Measurements from ENCODE around the gene OR11L1.

Gene OR11L1

GRCh38 chr1:247841796-247842195 lies at the start of gene OR11L1:
Gene OR11L1, minus strand, starts transcription at chr1:247841896. Its CDS starts 0 bp downstream, at chr1:247841896.
- in situ Hi-C loops (cut with HindIII; ENCODE audit: low sequenced_read_pairs): no loop called here

GRCh38 chr1:247884797-247885413 lies 43.2 kb upstream of the OR11L1 start:
- in situ Hi-C loops (cut with HindIII; ENCODE audit: low sequenced_read_pairs): no loop called here

GRCh38 chr1:247883346-247883745 lies 41.6 kb upstream of the OR11L1 start:
- in situ Hi-C loops (cut with HindIII; ENCODE audit: low sequenced_read_pairs): no loop called here

GRCh38 chr1:247865416-247865815 lies 23.7 kb upstream of the OR11L1 start:
- in situ Hi-C loops (cut with HindIII; ENCODE audit: low sequenced_read_pairs): no loop called here

GRCh38 chr1:247864644-247865043 lies 22.9 kb upstream of the OR11L1 start:
- in situ Hi-C loops (cut with HindIII; ENCODE audit: low sequenced_read_pairs): no loop called here

GRCh38 chr1:247862756-247863155 lies 21.1 kb upstream of the OR11L1 start:
- in situ Hi-C loops (cut with HindIII; ENCODE audit: low sequenced_read_pairs): no loop called here

GRCh38 chr1:247857985-247858619 lies 16.4 kb upstream of the OR11L1 start:
- in situ Hi-C loops (cut with HindIII; ENCODE audit: low sequenced_read_pairs): no loop called here

- in situ Hi-C loops (cut with HindIII; ENCODE audit: low sequenced_read_pairs): no loop called here
These were observed 15.6 kb upstream of the OR11L1 start, which contains the start of gene TRIM58 for GRCh38 chr1:247857069-247857984. Gene TRIM58, plus strand, starts transcription at chr1:247857187. Its CDS starts 60 bp downstream, at chr1:247857247.

GRCh38 chr1:247855911-247856310 lies 14.2 kb upstream of the OR11L1 start:
- in situ Hi-C loops (cut with HindIII; ENCODE audit: low sequenced_read_pairs): no loop called here

- in situ Hi-C loops (cut with HindIII; ENCODE audit: low sequenced_read_pairs): no loop called here
These were observed 13.3 kb upstream of the OR11L1 start for GRCh38 chr1:247854899-247855545.

- in situ Hi-C loops (cut with HindIII; ENCODE audit: low sequenced_read_pairs): no loop called here
These were observed 7.9 kb upstream of the OR11L1 start for GRCh38 chr1:247849616-247850015.

GRCh38 chr1:247848346-247848745 lies 6.7 kb upstream of the OR11L1 start:
- in situ Hi-C loops (cut with HindIII; ENCODE audit: low sequenced_read_pairs): no loop called here

- in situ Hi-C loops (cut with HindIII; ENCODE audit: low sequenced_read_pairs): no loop called here
These were observed 4.0 kb upstream of the OR11L1 start for GRCh38 chr1:247845693-247846017.

GRCh38 chr1:247845011-247845692 lies 3.5 kb upstream of the OR11L1 start:
- in situ Hi-C loops (cut with HindIII; ENCODE audit: low sequenced_read_pairs): no loop called here

GRCh38 chr1:247843411-247843810 lies 1.7 kb upstream of the OR11L1 start:
- in situ Hi-C loops (cut with HindIII; ENCODE audit: low sequenced_read_pairs): no loop called here

- in situ Hi-C loops (cut with HindIII; ENCODE audit: low sequenced_read_pairs): no loop called here
These were observed 878 bp downstream of the OR11L1 start for GRCh38 chr1:247840818-247841217.

GRCh38 chr1:247833601-247834000 lies 8.1 kb downstream of the OR11L1 start:
- in situ Hi-C loops (cut with HindIII; ENCODE audit: low sequenced_read_pairs): no loop called here

GRCh38 chr1:247829656-247830055 lies 12.0 kb downstream of the OR11L1 start:
- in situ Hi-C loops (cut with HindIII; ENCODE audit: low sequenced_read_pairs): no loop called here

- in situ Hi-C loops (cut with HindIII; ENCODE audit: low sequenced_read_pairs): no loop called here
These were observed 16.3 kb downstream of the OR11L1 start for GRCh38 chr1:247825362-247825761.

GRCh38 chr1:247824023-247824422 lies 17.7 kb downstream of the OR11L1 start, which contains the start of gene OR14A16:
Gene OR14A16, minus strand, starts transcription at chr1:247824119. Its CDS starts 8,390 bp downstream, at chr1:247815729.
- in situ Hi-C loops (cut with HindIII; ENCODE audit: low sequenced_read_pairs): no loop called here

Data from DLD1 (cell line).